H9 (cell line): ENCODE measurements around the gene TENM4. TPM values are rescaled to one million over a fixed set of nuclear protein-coding genes. Genes with fewer than 3 reads are reported as not detected.

Source experiments
- DNase-seq: peaks from one replicate; pipeline ENCODE4 v3.0.0-alpha.2; 2017
- H2AFZ ChIP-seq: one replicate; pipeline ENCODE4 v1.6.1; 2013; ENCODE audit warnings: mild to moderate bottlenecking, low read length, control low read depth, moderate library complexity
- H2AK5ac ChIP-seq: 2 replicates; pipeline ENCODE4 v1.6.1; 2013; ENCODE audit warnings: low read length, control low read depth, mixed read lengths; ENCODE audit not compliant: insufficient read length
- H2BK120ac ChIP-seq: one replicate; pipeline ENCODE4 v1.6.1; 2013; ENCODE audit warnings: low read depth, mild to moderate bottlenecking, low read length, control low read depth, inconsistent platforms; ENCODE audit not compliant: poor library complexity, severe bottlenecking
- H2BK12ac ChIP-seq: 2 replicates; pipeline ENCODE4 v1.6.1; 2013; ENCODE audit warnings: low read length, control low read depth, mixed read lengths, low read depth; ENCODE audit not compliant: insufficient read length
- H2BK15ac ChIP-seq: 2 replicates; pipeline ENCODE4 v1.6.1; 2013; ENCODE audit warnings: low read depth, low read length, control low read depth
- H2BK20ac ChIP-seq: one replicate; pipeline ENCODE4 v1.6.1; 2013; ENCODE audit warnings: low read depth, mild to moderate bottlenecking, low read length, control low read depth, inconsistent platforms; ENCODE audit not compliant: poor library complexity, severe bottlenecking
- H2BK5ac ChIP-seq: 2 replicates; pipeline ENCODE4 v1.6.1; 2013; ENCODE audit warnings: low read length, control low read depth, mixed read lengths; ENCODE audit not compliant: insufficient read length
- H3K14ac ChIP-seq: 2 replicates; pipeline ENCODE4 v1.6.1; 2013; ENCODE audit warnings: low read length, control low read depth; ENCODE audit not compliant: insufficient read depth
- H3K18ac ChIP-seq: 2 replicates; pipeline ENCODE4 v1.6.1; 2013; ENCODE audit warnings: low read depth, mild to moderate bottlenecking, mixed read lengths, low read length, control low read depth; ENCODE audit not compliant: insufficient read length
- H3K23ac ChIP-seq: 2 replicates; pipeline ENCODE4 v1.6.1; 2013; ENCODE audit warnings: low read length, control low read depth, mixed read lengths, low read depth; ENCODE audit not compliant: insufficient read length
- H3K23me2 ChIP-seq: 2 replicates; pipeline ENCODE4 v1.6.1; 2013; ENCODE audit warnings: low read depth, mild to moderate bottlenecking, mixed read lengths, low read length, control low read depth; ENCODE audit not compliant: insufficient read length, poor library complexity, severe bottlenecking
- H3K27ac ChIP-seq: 2 replicates; pipeline ENCODE4 v1.5.1; 2013; ENCODE audit warnings: low read length, control low read depth, mixed read lengths, low read depth; ENCODE audit not compliant: insufficient read length
- H3K27me3 ChIP-seq: 2 replicates; pipeline ENCODE4 v1.6.1; 2013; ENCODE audit warnings: low read length, control low read depth, inconsistent platforms; ENCODE audit not compliant: insufficient read depth
- H3K4ac ChIP-seq: 2 replicates; pipeline ENCODE4 v1.6.1; 2013; ENCODE audit warnings: low read depth, mild to moderate bottlenecking, control low read depth, inconsistent platforms, low read length, moderate library complexity
- H3K4me1 ChIP-seq: 2 replicates; pipeline ENCODE4 v1.6.1; 2013; ENCODE audit warnings: low read length, control low read depth, inconsistent platforms; ENCODE audit not compliant: insufficient read depth
- H3K4me2 ChIP-seq: 2 replicates; pipeline ENCODE4 v1.6.1; 2013; ENCODE audit warnings: low read length, control low read depth, mixed read lengths; ENCODE audit not compliant: insufficient read length, insufficient read depth
- H3K56ac ChIP-seq: 2 replicates; pipeline ENCODE4 v1.6.1; 2013; ENCODE audit warnings: low read depth, mild to moderate bottlenecking, mixed read lengths, low read length, control low read depth; ENCODE audit not compliant: insufficient read length
- H3K79me1 ChIP-seq: 2 replicates; pipeline ENCODE4 v1.6.1; 2013; ENCODE audit warnings: low read depth, mild to moderate bottlenecking, moderate library complexity, low read length, control low read depth, inconsistent platforms; ENCODE audit not compliant: insufficient read depth, poor library complexity, severe bottlenecking
- H3K79me2 ChIP-seq: 2 replicates; pipeline ENCODE4 v1.6.1; 2013; ENCODE audit warnings: low read length, control low read depth, inconsistent platforms; ENCODE audit not compliant: insufficient read depth
- H3K9ac ChIP-seq: 2 replicates; pipeline ENCODE4 v1.6.1; 2013; ENCODE audit warnings: low read length, control low read depth, mixed read lengths; ENCODE audit not compliant: insufficient read length; ENCODE audit errors: extremely low read depth
- H3K9me3 ChIP-seq: one replicate; pipeline ENCODE4 v1.6.1; 2013; ENCODE audit warnings: low read depth, low read length, inconsistent platforms; ENCODE audit not compliant: control insufficient read depth
- H3T11ph ChIP-seq: one replicate; pipeline ENCODE4 v1.6.1; 2013; ENCODE audit warnings: mild to moderate bottlenecking, low read length, control low read depth, inconsistent platforms
- H4K20me1 ChIP-seq: one replicate; pipeline ENCODE4 v1.6.1; 2013; ENCODE audit not compliant: control insufficient read depth, insufficient read length, insufficient read depth
- H4K5ac ChIP-seq: 2 replicates; pipeline ENCODE4 v1.6.1; 2013; ENCODE audit warnings: low read depth, mild to moderate bottlenecking, mixed read lengths, low read length, control low read depth; ENCODE audit not compliant: insufficient read length
- H4K8ac ChIP-seq: replicated peaks from 2 replicates; pipeline ENCODE4 v1.6.1; 2013; ENCODE audit warnings: low read length, control low read depth, mixed read lengths, low read depth; ENCODE audit not compliant: insufficient read length
- H4K91ac ChIP-seq: 2 replicates; pipeline ENCODE4 v1.6.1; 2013; ENCODE audit warnings: low read depth, mild to moderate bottlenecking, moderate library complexity, mixed read lengths, low read length, control low read depth; ENCODE audit not compliant: insufficient read length
- H3K27ac Mint-ChIP-seq, 3 experiments: 2 replicates in 2 of 3; 3 replicates in 1 of 3; pipeline ENCODE4 v1.8.0; 2020 to 2021; ENCODE audit warnings: mixed read lengths in 3 of 3, mild to moderate bottlenecking in 1 of 3, moderate library complexity in 1 of 3
- H3K27me3 Mint-ChIP-seq: 2 replicates; pipeline ENCODE4 v1.8.0; 2021; ENCODE audit warnings: low read depth, mild to moderate bottlenecking, moderate library complexity, mixed read lengths
- H3K36me3 Mint-ChIP-seq, 3 experiments: 2 replicates in 2 of 3; 3 replicates in 1 of 3; pipeline ENCODE4 v1.8.0; 2020 to 2021; ENCODE audit warnings: low read depth in 3 of 3, mixed read lengths in 3 of 3; ENCODE audit not compliant: insufficient read depth in 1 of 3
- H3K4me1 Mint-ChIP-seq, 2 experiments: 2 replicates each; pipeline ENCODE4 v1.8.0; 2020; ENCODE audit warnings: mixed read lengths in 2 of 2
- H3K4me3 Mint-ChIP-seq, 2 experiments: 2 replicates in 1 of 2; 3 replicates in 1 of 2; pipeline ENCODE4 v1.8.0; 2020 to 2021; ENCODE audit warnings: mild to moderate bottlenecking in 2 of 2, mixed read lengths in 2 of 2, moderate library complexity in 1 of 2
- H3K9me3 Mint-ChIP-seq, 2 experiments: 2 replicates in 1 of 2; 3 replicates in 1 of 2; pipeline ENCODE4 v1.8.0; 2020; ENCODE audit warnings: mild to moderate bottlenecking in 2 of 2, mixed read lengths in 2 of 2, moderate library complexity in 1 of 2
- CTCF ChIP-seq: fragments of 200-600 bp; sonication (generic); conservative IDR thresholded peaks from 3 replicates; pipeline ENCODE4 v1.8.0; 2021; ENCODE audit warnings: antibody characterized with exemption, mild to moderate bottlenecking
- WGBS: extraction: QIAGEN DNeasy Blood & Tissue Kit; methylation state at CpG from one replicate; pipeline ENCODE4 v1.1.7; 2013; ENCODE audit warnings: missing lambda C conversion rate, low lambda C conversion rate, mixed read lengths; ENCODE audit not compliant: insufficient read length; ENCODE audit errors: extremely low coverage; 5-methylcytosine and 5-hydroxymethylcytosine counted together
- total RNA-seq: library from RNA; stranded (reverse); gene quantifications from 2 replicates; pipeline ENCODE4 v1.2.1, GENCODE V29; 2021

TENM4 gene
- total RNA-seq, 1 experiment from 2014 or later: 4.6 TPM

DNA sequence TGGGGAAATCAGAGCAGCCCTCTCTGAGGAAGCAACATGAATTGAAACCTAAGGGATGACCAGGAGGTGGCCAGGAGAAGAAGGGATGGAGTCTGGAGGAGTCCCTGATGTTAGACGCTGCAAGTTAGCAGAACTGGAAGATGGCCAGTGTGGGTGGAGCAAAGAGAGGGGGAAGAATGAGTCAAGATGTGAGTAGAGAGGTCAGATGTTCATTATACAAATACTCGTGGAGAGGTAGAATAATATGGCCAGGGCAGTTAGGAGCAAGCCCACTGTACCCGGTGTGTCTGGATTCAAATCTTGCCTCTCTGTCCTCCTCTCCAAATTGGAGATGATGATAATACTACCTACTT, 242.0 kb downstream of the TENM4 start:
- Histone ChIP-seq H3K23me2 (no peaks in the 10 kb centered on the region), H4K8ac (no peak overlapping the region), H4K20me1 (no peaks in the 10 kb centered on the region), H3K27ac (no peak overlapping the region), H3K14ac (no peak overlapping the region), H2AK5ac (no peak overlapping the region), H3K9me3 (no peaks in the 10 kb centered on the region), H3K27me3 (no peaks in the 10 kb centered on the region), H3K79me2 (no peaks in the 10 kb centered on the region), H2BK15ac (no peak overlapping the region), H3K56ac (no peak overlapping the region), H2BK120ac (no peak overlapping the region), H4K5ac (no peak overlapping the region), H2BK5ac (no peak overlapping the region), H3K18ac (no peak overlapping the region), H3K4me2 (no peak overlapping the region), H3K9ac (no peak overlapping the region), H3K4me1 (no peaks in the 10 kb centered on the region), H4K91ac (no peak overlapping the region), H3K79me1 (no peaks in the 10 kb centered on the region), H3K23ac (no peak overlapping the region), H2BK12ac (no peak overlapping the region), H3T11ph (no peak overlapping the region), H2AFZ (no peak overlapping the region), H3K4ac (no peak overlapping the region), H2BK20ac (no peak overlapping the region)
- Mint-ChIP-seq H3K9me3 (peaks cover 0 to 3% of the 10 kb centered on the region in 2 experiments; a peak in 3 of 5 replicates), H3K27me3 (peaks cover 2% of the 10 kb centered on the region; the same call in 1 of the 2 replicates), H3K27ac (no peak overlapping the region), H3K4me3 (no peak overlapping the region), H3K4me1 (no peaks in the 10 kb centered on the region), H3K36me3 (peaks cover 0 to 5% (median 0%) of the 10 kb centered on the region in 3 experiments; a peak in 1 of 7 replicates)
- WGBS: no CpG with 5 or more reads among the region's 3 CpGs
- DNase-seq: no peak
- TF ChIP-seq CTCF: no peak
